ENCODE results near the gene NPAS3.

- TF ChIP-seq CTCF (IDR thresholded peaks at IDR 0.05) (no peak), POLR2A (IDR thresholded peaks at IDR 0.05) (no peak)
These were observed at the start of gene NPAS3 for GRCh38 chr14:32938719-32939253.

Data from uterus (tissue), 2 donors.